GM12878 (cell line): ENCODE results near the gene IARS2.

Experiments
- BACH1 ChIP-seq: fragments of 450-650 bp; IDR thresholded peaks from 2 replicates; pipeline ENCODE4 v1.6.1; 2017; ENCODE audit warnings: mild to moderate bottlenecking, borderline replicate concordance
- CTCF ChIP-seq, 3 experiments: IDR thresholded peaks in 2 of 3; conservative IDR thresholded peaks in 1 of 3; 2 replicates each; pipeline ENCODE4 v1.5.1; 2011; ENCODE audit warnings: low read depth in 3 of 3, low read length in 3 of 3, mild to moderate bottlenecking in 3 of 3, control low read depth in 2 of 3, moderate library complexity in 2 of 3, inconsistent platforms in 1 of 3, mixed read lengths in 1 of 3; ENCODE audit not compliant: control insufficient read depth in 2 of 3, insufficient read depth in 1 of 3; ENCODE audit errors: extremely low read depth in 1 of 3
- EP300 ChIP-seq, 2 experiments: fragments of 150-350 bp in 1 of 2; IDR thresholded peaks; 2 replicates each; pipeline ENCODE4 v1.6.1; 2011 to 2012; ENCODE audit warnings: low read depth in 2 of 2, low read length in 2 of 2, borderline replicate concordance in 1 of 2, improper control_type of control experiment in 1 of 2, inconsistent platforms in 1 of 2; ENCODE audit not compliant: control insufficient read depth in 1 of 2
- MYC ChIP-seq: IDR thresholded peaks from 2 replicates; pipeline ENCODE4 v1.6.1; 2011; ENCODE audit warnings: mild to moderate bottlenecking, low read length, moderate library complexity, inconsistent platforms; ENCODE audit not compliant: insufficient read depth, insufficient replicate concordance, insufficient read length, severe bottlenecking
- NFIC ChIP-seq: IDR thresholded peaks from 2 replicates; pipeline ENCODE4 v1.6.1; 2012; ENCODE audit warnings: low read depth, mild to moderate bottlenecking, inconsistent platforms, low read length, moderate library complexity
- PAX8 ChIP-seq: fragments of 450-650 bp; IDR thresholded peaks from 2 replicates; pipeline ENCODE4 v1.6.1; 2017; ENCODE audit warnings: mild to moderate bottlenecking, moderate library complexity
- POLR2A ChIP-seq: IDR thresholded peaks from 2 replicates; pipeline ENCODE4 v1.6.1; 2011; ENCODE audit warnings: low read depth, mild to moderate bottlenecking, low read length
- POLR2AphosphoS2 ChIP-seq: IDR thresholded peaks from 2 replicates; pipeline ENCODE4 v1.6.1; 2011; ENCODE audit warnings: low read depth, mild to moderate bottlenecking, low read length, improper control_type of control experiment, moderate library complexity
- TARDBP ChIP-seq: IDR thresholded peaks from 2 replicates; pipeline ENCODE4 v1.6.1; 2016; ENCODE audit warnings: borderline replicate concordance
- YY1 ChIP-seq: IDR thresholded peaks from 2 replicates; pipeline ENCODE4 v1.6.1; 2011; ENCODE audit warnings: low read depth, mild to moderate bottlenecking, low read length
- ZBED1 ChIP-seq: IDR thresholded peaks from 2 replicates; pipeline ENCODE4 v1.6.1; 2016; ENCODE audit warnings: borderline replicate concordance
- TF ChIP-seq, protein P1 (sequence below): IDR thresholded peaks from 2 replicates; pipeline ENCODE4 v1.6.1; 2012; ENCODE audit warnings: low read depth, low read length, improper control_type of control experiment

DNA sequence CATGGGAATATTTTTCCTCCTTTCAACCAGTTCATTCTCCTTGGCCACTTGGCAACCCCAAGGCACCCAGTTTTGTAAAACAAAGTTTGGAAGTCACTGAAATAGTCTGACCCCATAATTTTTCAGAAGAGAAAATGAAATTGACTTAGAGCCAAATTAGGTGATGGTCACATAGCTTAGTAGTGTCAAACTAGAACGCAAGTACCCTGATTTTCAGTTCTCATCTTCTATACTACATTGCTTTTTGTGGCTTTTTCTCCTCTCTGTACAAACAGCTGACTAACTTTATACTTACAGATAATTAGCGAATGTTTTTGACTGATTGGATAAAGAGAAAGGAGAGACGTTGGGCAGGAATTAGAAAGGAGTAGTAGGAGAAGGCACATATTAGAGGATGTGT is 33.1 kb downstream of the IARS2 start:
- no peak for TF ChIP-seq YY1
- no peak for TF ChIP-seq CTCF (IDR thresholded peaks at IDR 0.05 in 2 of 3, conservative IDR thresholded peaks at IDR 0.05 in 1 of 3; ENCODE audit: control insufficient read depth in 2 of 3, extremely low read depth in 1 of 3, insufficient read depth in 1 of 3, low read depth in 3 of 3, low read length in 3 of 3)
- no peak for TF ChIP-seq PAX8
- no peak for TF ChIP-seq TARDBP
- TF ChIP-seq POLR2A = no peak
- TF ChIP-seq EP300 (IDR thresholded peaks at IDR 0.05; ENCODE audit: borderline replicate concordance in 1 of 2, control insufficient read depth in 1 of 2, low read depth in 2 of 2, low read length in 2 of 2) = no peak
- TF ChIP-seq, protein P1, sequence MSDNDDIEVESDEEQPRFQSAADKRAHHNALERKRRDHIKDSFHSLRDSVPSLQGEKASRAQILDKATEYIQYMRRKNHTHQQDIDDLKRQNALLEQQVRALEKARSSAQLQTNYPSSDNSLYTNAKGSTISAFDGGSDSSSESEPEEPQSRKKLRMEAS = no peak
- TF ChIP-seq MYC = no peak
- no peak for TF ChIP-seq BACH1
- no peak for TF ChIP-seq POLR2AphosphoS2
- no peak for TF ChIP-seq NFIC
- no peak for TF ChIP-seq ZBED1
